Ishikawa (cell line): ENCODE data around the gene ACSM3.

Experiments used
- CEBPB ChIP-seq: IDR thresholded peaks from 2 replicates; pipeline ENCODE4 v1.6.1; 2012
- CREB1 ChIP-seq: IDR thresholded peaks from 2 replicates; pipeline ENCODE4 v1.6.1; 2012; ENCODE audit warnings: low read depth
- EGR1 ChIP-seq: IDR thresholded peaks from 2 replicates; pipeline ENCODE4 v1.6.1; 2012
- EP300 ChIP-seq: IDR thresholded peaks from 2 replicates; pipeline ENCODE4 v1.6.1; 2012; ENCODE audit warnings: borderline replicate concordance
- FOXM1 ChIP-seq: IDR thresholded peaks from 2 replicates; pipeline ENCODE4 v1.6.1; 2012; ENCODE audit warnings: low read depth, borderline replicate concordance
- NFIC ChIP-seq: IDR thresholded peaks from 2 replicates; pipeline ENCODE4 v1.6.1; 2012
- RAD21 ChIP-seq: IDR thresholded peaks from 2 replicates; pipeline ENCODE4 v1.6.1; 2012; ENCODE audit warnings: low read depth
- TAF1 ChIP-seq: IDR thresholded peaks from 2 replicates; pipeline ENCODE4 v1.6.1; 2012; ENCODE audit warnings: low read depth, mild to moderate bottlenecking
- TCF12 ChIP-seq: IDR thresholded peaks from 2 replicates; pipeline ENCODE4 v1.6.1; 2012; ENCODE audit warnings: low read depth
- TEAD4 ChIP-seq: IDR thresholded peaks from 2 replicates; pipeline ENCODE4 v1.6.1; 2012
- YY1 ChIP-seq: IDR thresholded peaks from 2 replicates; pipeline ENCODE4 v1.6.1; 2012; ENCODE audit warnings: low read depth
- ZBTB7A ChIP-seq: IDR thresholded peaks from 2 replicates; pipeline ENCODE4 v1.6.1; 2012; ENCODE audit warnings: low read depth
- TF ChIP-seq, protein P1 (sequence below): IDR thresholded peaks from 2 replicates; pipeline ENCODE4 v1.6.1; 2012
- TF ChIP-seq, protein P2 (sequence below): IDR thresholded peaks from 2 replicates; pipeline ENCODE4 v1.6.1; 2012; ENCODE audit warnings: low read depth, mild to moderate bottlenecking
- TF ChIP-seq, protein P3 (sequence below): IDR thresholded peaks from 2 replicates; pipeline ENCODE4 v1.6.1; 2012

Gene ACSM3

DNA sequence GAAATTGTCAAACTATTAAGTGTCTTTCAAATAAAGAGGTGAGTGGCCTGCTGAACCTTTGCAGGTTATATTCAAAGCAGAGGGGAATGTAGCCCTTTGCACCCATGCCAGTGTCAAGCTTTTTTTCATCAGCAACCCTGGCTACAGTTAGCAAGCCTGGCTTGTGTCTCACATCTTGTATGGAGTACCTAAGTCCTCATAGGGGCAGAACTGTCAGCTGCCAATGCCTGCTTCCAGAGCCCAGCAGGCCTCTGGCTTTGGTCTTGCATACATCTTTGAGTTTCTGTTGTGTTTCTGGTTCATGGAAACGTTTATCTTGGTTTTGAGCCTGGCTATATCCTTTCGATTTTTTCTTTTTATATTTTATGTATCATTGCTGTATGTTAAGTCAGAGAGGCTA, 69.3 kb downstream of the ACSM3 start:
- TF ChIP-seq, protein P1, sequence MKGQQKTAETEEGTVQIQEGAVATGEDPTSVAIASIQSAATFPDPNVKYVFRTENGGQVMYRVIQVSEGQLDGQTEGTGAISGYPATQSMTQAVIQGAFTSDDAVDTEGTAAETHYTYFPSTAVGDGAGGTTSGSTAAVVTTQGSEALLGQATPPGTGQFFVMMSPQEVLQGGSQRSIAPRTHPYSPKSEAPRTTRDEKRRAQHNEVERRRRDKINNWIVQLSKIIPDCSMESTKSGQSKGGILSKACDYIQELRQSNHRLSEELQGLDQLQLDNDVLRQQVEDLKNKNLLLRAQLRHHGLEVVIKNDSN: no peak
- TF ChIP-seq EP300 (no peak), TCF12 (no peak), NFIC (no peak), FOXM1 (no peak), ZBTB7A (no peak), TAF1 (no peak), TEAD4 (no peak), EGR1 (no peak), RAD21 (no peak)
- TF ChIP-seq, protein P2, sequence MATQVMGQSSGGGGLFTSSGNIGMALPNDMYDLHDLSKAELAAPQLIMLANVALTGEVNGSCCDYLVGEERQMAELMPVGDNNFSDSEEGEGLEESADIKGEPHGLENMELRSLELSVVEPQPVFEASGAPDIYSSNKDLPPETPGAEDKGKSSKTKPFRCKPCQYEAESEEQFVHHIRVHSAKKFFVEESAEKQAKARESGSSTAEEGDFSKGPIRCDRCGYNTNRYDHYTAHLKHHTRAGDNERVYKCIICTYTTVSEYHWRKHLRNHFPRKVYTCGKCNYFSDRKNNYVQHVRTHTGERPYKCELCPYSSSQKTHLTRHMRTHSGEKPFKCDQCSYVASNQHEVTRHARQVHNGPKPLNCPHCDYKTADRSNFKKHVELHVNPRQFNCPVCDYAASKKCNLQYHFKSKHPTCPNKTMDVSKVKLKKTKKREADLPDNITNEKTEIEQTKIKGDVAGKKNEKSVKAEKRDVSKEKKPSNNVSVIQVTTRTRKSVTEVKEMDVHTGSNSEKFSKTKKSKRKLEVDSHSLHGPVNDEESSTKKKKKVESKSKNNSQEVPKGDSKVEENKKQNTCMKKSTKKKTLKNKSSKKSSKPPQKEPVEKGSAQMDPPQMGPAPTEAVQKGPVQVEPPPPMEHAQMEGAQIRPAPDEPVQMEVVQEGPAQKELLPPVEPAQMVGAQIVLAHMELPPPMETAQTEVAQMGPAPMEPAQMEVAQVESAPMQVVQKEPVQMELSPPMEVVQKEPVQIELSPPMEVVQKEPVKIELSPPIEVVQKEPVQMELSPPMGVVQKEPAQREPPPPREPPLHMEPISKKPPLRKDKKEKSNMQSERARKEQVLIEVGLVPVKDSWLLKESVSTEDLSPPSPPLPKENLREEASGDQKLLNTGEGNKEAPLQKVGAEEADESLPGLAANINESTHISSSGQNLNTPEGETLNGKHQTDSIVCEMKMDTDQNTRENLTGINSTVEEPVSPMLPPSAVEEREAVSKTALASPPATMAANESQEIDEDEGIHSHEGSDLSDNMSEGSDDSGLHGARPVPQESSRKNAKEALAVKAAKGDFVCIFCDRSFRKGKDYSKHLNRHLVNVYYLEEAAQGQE: no peak

DNA sequence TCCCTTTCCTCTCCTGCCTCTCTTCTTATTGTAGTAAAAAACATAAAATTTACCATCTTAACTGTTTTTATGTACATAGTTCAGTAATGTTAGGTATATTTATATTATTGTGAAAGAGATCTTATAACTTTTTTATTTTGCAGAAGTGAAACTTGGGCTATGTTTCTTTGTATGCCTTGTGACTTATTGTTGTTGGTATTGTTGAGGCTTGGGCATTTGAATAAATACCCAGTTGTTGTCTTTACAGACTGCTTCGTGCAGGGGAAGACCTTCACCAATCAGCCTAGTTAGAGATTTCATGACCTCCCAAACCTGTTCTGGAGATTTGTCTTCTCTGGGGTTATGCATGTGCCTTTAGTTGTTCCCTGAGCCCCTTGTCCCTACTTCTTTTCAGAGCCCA, 74.4 kb downstream of the ACSM3 start:
- TF ChIP-seq, protein P1: no peak
- TF ChIP-seq FOXM1 (no peak), TEAD4 (no peak)

DNA sequence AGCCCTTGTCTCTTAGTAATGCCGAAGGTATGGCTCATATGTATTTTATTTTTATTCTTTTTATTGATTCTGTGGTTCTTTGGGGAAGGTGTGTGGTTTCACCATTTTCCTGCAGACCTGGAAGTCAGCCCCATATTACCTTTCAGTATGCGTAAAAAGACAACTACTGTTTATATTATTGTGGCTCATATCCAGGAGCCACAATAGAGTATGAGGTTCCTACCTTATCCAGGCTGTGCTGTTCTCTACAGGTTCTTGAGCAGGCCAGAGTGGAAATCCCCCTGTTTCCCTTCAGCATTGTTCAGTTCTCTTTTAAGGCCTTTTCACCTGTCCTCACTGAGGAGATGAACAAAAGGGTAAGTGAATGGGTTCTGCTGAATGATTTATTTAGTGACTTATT, 75.7 kb downstream of the ACSM3 start:
- TF ChIP-seq RAD21 (no peak), EGR1 (no peak), YY1 (no peak), ZBTB7A (no peak), CEBPB (no peak), NFIC (no peak), FOXM1 (no peak), CREB1 (no peak)
- TF ChIP-seq, protein P3, sequence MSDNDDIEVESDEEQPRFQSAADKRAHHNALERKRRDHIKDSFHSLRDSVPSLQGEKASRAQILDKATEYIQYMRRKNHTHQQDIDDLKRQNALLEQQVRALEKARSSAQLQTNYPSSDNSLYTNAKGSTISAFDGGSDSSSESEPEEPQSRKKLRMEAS: no peak
- TF ChIP-seq, protein P1: no peak

DNA sequence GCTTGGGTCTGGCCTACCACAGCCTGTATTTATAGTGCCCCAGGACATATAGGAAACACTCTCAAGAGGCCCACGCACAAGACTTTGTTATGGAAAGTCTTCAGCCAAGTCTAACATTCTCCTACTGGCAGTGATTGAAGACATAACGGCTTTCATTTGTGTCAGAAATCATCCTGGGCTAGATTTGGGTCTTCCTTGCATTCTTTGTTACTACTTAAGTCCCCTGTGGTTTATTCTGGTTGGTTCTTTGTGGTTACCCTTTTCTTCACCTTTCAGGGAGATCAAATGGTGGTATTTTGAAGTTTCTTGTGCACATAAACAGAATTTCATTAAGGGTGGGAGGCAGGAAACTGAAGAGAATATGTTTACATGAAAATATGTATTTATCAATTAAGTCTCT, 80.2 kb downstream of the ACSM3 start:
- no peak for TF ChIP-seq CEBPB
- TF ChIP-seq, protein P1: no peak
- TF ChIP-seq CREB1: no peak

DNA sequence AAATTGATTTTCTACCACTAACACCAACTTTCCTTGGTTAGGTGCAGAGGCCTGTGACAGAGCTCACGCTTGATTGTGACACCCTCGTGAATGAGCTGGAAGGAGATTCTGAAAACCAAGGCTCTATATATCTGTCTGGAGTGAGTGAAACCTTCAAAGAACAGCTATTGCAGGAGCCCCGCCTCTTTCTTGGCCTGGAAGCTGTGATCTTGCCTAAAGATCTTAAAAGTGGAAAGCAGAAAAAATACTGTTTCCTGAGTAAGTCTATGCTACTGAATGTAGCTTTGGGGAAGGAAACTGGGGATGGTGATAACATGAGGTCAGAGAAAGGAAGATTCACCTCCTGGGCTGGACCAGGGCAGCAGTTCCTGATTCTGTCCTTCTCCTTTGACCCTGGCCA, 80.8 kb downstream of the ACSM3 start:
- no peak for TF ChIP-seq NFIC
- no peak for TF ChIP-seq TAF1
- no peak for TF ChIP-seq EGR1
- TF ChIP-seq YY1: no peak
- TF ChIP-seq ZBTB7A: no peak
- TF ChIP-seq TEAD4: no peak
- TF ChIP-seq, protein P1: no peak
- TF ChIP-seq RAD21: no peak
- TF ChIP-seq TCF12: no peak
- TF ChIP-seq, protein P3: no peak
- TF ChIP-seq FOXM1: no peak
- TF ChIP-seq, protein P2: no peak
- TF ChIP-seq CEBPB: no peak
- no peak for TF ChIP-seq CREB1
- TF ChIP-seq EP300: no peak

DNA sequence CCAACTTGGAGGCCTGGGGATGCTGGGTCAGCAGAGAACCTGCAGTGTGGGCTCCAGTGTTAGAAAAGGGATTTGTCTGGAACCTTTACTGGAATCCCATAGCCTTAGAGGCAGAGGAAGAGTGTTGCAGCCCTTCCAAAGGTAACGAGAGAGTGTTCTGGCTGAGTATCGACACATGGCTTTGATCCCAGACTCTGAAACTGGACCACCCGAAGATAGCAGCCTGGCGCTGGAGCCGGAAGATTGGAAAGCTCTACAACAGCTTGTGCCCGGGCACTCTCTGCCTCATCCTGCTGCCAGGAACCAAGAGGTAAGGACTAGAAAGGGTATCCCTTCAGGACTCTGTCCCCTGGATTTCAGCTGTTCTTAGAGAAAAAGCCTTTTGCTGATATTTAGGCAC, 82.2 kb downstream of the ACSM3 start:
- TF ChIP-seq EGR1: no peak
- no peak for TF ChIP-seq FOXM1
- TF ChIP-seq YY1: no peak
- TF ChIP-seq NFIC: no peak
- no peak for TF ChIP-seq TEAD4
